ENCODE measurements around the gene TARBP1.

DNA sequence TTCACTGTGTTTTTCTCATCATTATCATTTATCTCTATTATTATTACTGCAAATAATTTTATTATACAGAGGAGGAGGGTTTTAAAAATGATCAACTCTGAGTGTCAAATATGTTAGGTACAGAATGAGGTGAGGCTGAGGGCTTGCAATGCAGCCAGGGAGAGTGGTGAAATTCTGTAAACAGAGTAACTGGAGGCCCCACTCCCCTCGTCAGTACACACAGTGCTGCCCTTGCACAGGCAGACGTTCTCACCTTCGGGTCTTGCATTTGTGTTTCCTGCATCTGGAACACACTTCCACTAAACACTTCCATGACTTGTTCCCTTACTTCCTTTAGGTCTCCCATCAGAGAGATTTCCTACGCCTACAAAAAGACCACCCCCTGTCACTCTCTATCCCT, 130.0 kb downstream of the TARBP1 start:
- TF ChIP-seq, protein P1, sequence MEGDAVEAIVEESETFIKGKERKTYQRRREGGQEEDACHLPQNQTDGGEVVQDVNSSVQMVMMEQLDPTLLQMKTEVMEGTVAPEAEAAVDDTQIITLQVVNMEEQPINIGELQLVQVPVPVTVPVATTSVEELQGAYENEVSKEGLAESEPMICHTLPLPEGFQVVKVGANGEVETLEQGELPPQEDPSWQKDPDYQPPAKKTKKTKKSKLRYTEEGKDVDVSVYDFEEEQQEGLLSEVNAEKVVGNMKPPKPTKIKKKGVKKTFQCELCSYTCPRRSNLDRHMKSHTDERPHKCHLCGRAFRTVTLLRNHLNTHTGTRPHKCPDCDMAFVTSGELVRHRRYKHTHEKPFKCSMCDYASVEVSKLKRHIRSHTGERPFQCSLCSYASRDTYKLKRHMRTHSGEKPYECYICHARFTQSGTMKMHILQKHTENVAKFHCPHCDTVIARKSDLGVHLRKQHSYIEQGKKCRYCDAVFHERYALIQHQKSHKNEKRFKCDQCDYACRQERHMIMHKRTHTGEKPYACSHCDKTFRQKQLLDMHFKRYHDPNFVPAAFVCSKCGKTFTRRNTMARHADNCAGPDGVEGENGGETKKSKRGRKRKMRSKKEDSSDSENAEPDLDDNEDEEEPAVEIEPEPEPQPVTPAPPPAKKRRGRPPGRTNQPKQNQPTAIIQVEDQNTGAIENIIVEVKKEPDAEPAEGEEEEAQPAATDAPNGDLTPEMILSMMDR (IDR thresholded peaks at IDR 0.05): no peak
- no peak for TF ChIP-seq POLR2A (IDR thresholded peaks at IDR 0.05)

All from ovary (tissue), 3 donors.